ENCODE results near the gene RASIP1. TPM values are rescaled to one million over a fixed set of nuclear protein-coding genes. Genes with fewer than 3 reads are reported as not detected.

RASIP1 gene
- total and polyA plus RNA-seq, 2 of the 8 experiments (the other 6 are each of a cell fraction or from before 2014, with no cell fraction given): 9.3 to 11.4 TPM

DNA sequence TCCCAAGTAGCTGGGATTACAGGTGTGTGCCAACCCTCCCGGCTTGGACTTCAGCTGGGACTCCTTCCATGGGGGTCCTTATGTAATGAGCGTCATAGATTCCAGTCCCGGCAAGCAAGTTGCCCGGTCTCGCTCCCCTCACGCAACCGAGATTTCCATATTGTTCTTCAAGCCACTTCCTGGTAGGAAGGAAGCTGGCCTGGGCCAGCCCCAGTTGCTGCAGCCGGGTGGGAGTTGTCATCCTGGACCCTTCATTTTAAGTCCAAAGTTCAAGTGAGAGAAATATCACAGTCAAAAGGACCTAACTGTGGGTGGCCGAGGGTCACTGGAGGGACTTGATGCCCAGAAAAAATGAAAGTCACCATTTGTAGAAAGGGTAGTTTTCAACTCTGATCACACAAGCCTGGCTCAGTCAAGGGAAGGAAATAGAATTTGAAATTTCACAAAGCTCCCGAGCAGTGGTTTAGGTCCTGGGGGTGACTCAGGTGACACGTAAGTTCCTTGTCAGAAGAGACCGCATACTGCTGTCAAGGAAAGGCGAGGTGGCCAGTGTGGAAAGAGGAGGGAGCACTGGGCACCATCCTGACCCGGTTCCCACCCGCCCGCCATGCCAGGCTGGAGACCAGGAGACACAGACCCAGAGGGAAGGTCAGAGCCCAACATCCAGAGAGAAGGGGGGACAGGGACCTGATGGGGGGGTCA is 20.2 kb upstream of the RASIP1 start:
- Histone ChIP-seq H2BK12ac (ENCODE audit: low read depth, low read length) (0 out of 2 replicates have a peak overlapping the region, but pooled peaks have one; percentile 39), H2BK5ac (ENCODE audit: low read depth, low read length) (no peak overlapping the region), H3K23me2 (ENCODE audit: low read depth, low read length) (no peaks in the 10 kb centered on the region), H3K27ac (ENCODE audit: low read depth, low read length) (no peak overlapping the region), H3K23ac (ENCODE audit: insufficient read length) (no peak overlapping the region), H3K9me3 (ENCODE audit: insufficient read depth in 2 of 2, low read depth in 1 of 2, low read length in 1 of 2) (no peaks in the 10 kb centered on the region), H3K4me3 (ENCODE audit: extremely low read depth in 1 of 4, insufficient read depth in 2 of 4, low read depth in 3 of 4, low read length in 4 of 4) (no peak overlapping the region), H3K79me2 (ENCODE audit: control insufficient read depth in 1 of 2, insufficient read depth in 2 of 2, low read length in 2 of 2) (no peaks in the 10 kb centered on the region), H2BK120ac (replicated peaks; ENCODE audit: low read depth, low read length) (no peak overlapping the region), H4K8ac (ENCODE audit: extremely low read depth, insufficient read depth, low read length) (no peak overlapping the region), H3K56ac (replicated peaks; ENCODE audit: insufficient read length, low read depth, low read length) (no peak overlapping the region), H3K9ac (replicated peaks in 1 of 4; ENCODE audit: extremely low read depth in 1 of 4, low read depth in 3 of 4, low read length in 3 of 4) (no peak overlapping the region), H4K5ac (ENCODE audit: insufficient read length, low read depth, low read length) (no peak overlapping the region), H3K4me2 (ENCODE audit: insufficient read depth in 1 of 2, low read depth in 2 of 2, low read length in 2 of 2) (no peak overlapping the region), H3K14ac (ENCODE audit: insufficient read length) (no peak overlapping the region), H3K27me3 (replicated peaks in 1 of 4; ENCODE audit: control insufficient read depth in 3 of 4, extremely low read depth in 1 of 4, insufficient read depth in 3 of 4, low read length in 3 of 4) (no peaks in the 10 kb centered on the region), H2BK15ac (ENCODE audit: low read length) (no peak overlapping the region), H3K79me1 (ENCODE audit: low read depth, low read length) (no peaks in the 10 kb centered on the region), H2AK5ac (ENCODE audit: low read depth, low read length) (0 out of 2 replicates have a peak overlapping the region, but pooled peaks have one; percentile 13), H3K36me3 (ENCODE audit: control insufficient read depth in 2 of 4, insufficient read depth in 4 of 4, low read length in 3 of 4) (no peaks in the 10 kb centered on the region), H2AFZ (ENCODE audit: low read length) (no peak overlapping the region), H3K18ac (ENCODE audit: extremely low read depth, low read length) (no peak overlapping the region), H3K4ac (replicated peaks; ENCODE audit: insufficient read length, low read depth, low read length) (no peak overlapping the region), H4K20me1 (replicated peaks in 1 of 2; ENCODE audit: control insufficient read depth in 1 of 2, insufficient read depth in 2 of 2, low read length in 2 of 2) (no peaks in the 10 kb centered on the region), H4K91ac (replicated peaks; ENCODE audit: insufficient read length, low read length) (no peak overlapping the region), H2BK20ac (ENCODE audit: low read length) (no peak overlapping the region), H3K4me1 (replicated peaks in 1 of 4; ENCODE audit: control insufficient read depth in 3 of 4, insufficient read depth in 4 of 4, low read length in 3 of 4) (peaks cover 0 to 7% (median 4%) of the 10 kb centered on the region in 4 experiments; a peak in 5 of 7 replicates)
- no peak for FAIRE-seq
- CTCF ChIA-PET (ENCODE audit: partially characterized antibody): interaction anchor here (1.5 to 2.0 kb wide), 4 partner anchors 9 to 75 kb away, joined by 3 to 6 read pairs (median 4); partner anchors contain the start of genes BCAT2 and HSD17B14
- DNase-seq (ENCODE audit: low read depth in 1 of 2, low spot score in 2 of 2): no peak
- WGBS, 2 experiments (ENCODE audit: extremely low coverage in 1 of 2, insufficient coverage in 1 of 2, insufficient read length in 1 of 2, insufficient replicate concordance in 2 of 2, low coverage in 1 of 2, low lambda C conversion rate in 2 of 2, missing lambda C conversion rate in 1 of 2): 87% methylated on average over 16 of the region's 16 CpGs; no CpG with 5 or more reads in 1 of the 2 experiments
- POLR2A ChIA-PET (ENCODE audit: partially characterized antibody): interaction anchor here (0.5 to 4.7 kb wide), 4 partner anchors 8 to 22 kb away, joined by 7 to 39 read pairs (median 19); partner anchors contain the start of gene IZUMO1
- no peak for TF ChIP-seq ASH2L (IDR thresholded peaks at IDR 0.05; ENCODE audit: low read length)
- no peak for TF ChIP-seq TAF1 (IDR thresholded peaks at IDR 0.05; ENCODE audit: low read depth, low read length)
- TF ChIP-seq JUND (IDR thresholded peaks at IDR 0.05; ENCODE audit: low read length): no peak
- TF ChIP-seq, protein P1, sequence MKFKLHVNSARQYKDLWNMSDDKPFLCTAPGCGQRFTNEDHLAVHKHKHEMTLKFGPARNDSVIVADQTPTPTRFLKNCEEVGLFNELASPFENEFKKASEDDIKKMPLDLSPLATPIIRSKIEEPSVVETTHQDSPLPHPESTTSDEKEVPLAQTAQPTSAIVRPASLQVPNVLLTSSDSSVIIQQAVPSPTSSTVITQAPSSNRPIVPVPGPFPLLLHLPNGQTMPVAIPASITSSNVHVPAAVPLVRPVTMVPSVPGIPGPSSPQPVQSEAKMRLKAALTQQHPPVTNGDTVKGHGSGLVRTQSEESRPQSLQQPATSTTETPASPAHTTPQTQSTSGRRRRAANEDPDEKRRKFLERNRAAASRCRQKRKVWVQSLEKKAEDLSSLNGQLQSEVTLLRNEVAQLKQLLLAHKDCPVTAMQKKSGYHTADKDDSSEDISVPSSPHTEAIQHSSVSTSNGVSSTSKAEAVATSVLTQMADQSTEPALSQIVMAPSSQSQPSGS (IDR thresholded peaks at IDR 0.05; ENCODE audit: low read length): no peak
- TF ChIP-seq, protein P2, sequence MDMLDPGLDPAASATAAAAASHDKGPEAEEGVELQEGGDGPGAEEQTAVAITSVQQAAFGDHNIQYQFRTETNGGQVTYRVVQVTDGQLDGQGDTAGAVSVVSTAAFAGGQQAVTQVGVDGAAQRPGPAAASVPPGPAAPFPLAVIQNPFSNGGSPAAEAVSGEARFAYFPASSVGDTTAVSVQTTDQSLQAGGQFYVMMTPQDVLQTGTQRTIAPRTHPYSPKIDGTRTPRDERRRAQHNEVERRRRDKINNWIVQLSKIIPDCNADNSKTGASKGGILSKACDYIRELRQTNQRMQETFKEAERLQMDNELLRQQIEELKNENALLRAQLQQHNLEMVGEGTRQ (IDR thresholded peaks at IDR 0.05; ENCODE audit: low read length): no peak
- no peak for TF ChIP-seq BCL11A (IDR thresholded peaks at IDR 0.05; ENCODE audit: low read depth in 2 of 2, low read length in 2 of 2)
- TF ChIP-seq CEBPB (IDR thresholded peaks at IDR 0.05; ENCODE audit: low read depth, low read length): no peak
- TF ChIP-seq KDM4A (IDR thresholded peaks at IDR 0.05; ENCODE audit: low read depth, low read length, severe bottlenecking): no peak
- no peak for TF ChIP-seq RXRA (IDR thresholded peaks at IDR 0.05; ENCODE audit: insufficient read depth, low read depth, low read length)
- TF ChIP-seq SP2 (IDR thresholded peaks at IDR 0.05; ENCODE audit: low read length): no peak

Measured in H1 (cell line).